Skeletal muscle satellite cell (primary cell): ENCODE data around the gene TMEM45A.

Source experiments
- H3K27me3 ChIP-seq: 2 replicates; pipeline ENCODE4 v1.7.0; 2013; ENCODE audit warnings: low read length; ENCODE audit not compliant: control insufficient read depth, insufficient read depth
- H3K36me3 ChIP-seq: 2 replicates; pipeline ENCODE4 v1.7.0; 2013; ENCODE audit warnings: mild to moderate bottlenecking, control low read depth, low read length; ENCODE audit not compliant: insufficient read depth
- H3K4me1 ChIP-seq: 2 replicates; pipeline ENCODE4 v1.7.0; 2013; ENCODE audit warnings: low read length; ENCODE audit not compliant: control insufficient read depth, insufficient read depth
- H3K4me2 ChIP-seq: 2 replicates; pipeline ENCODE4 v1.7.0; 2013; ENCODE audit warnings: mild to moderate bottlenecking, low read length
- H3K4me3 ChIP-seq: 2 replicates; pipeline ENCODE4 v1.7.0; 2013; ENCODE audit warnings: low read length
- H3K9ac ChIP-seq: 2 replicates; pipeline ENCODE4 v1.7.0; 2013; ENCODE audit warnings: mild to moderate bottlenecking, low read depth, low read length, moderate library complexity
- H3K9me3 ChIP-seq: replicated peaks from 2 replicates; pipeline ENCODE4 v1.7.0; 2013; ENCODE audit warnings: mild to moderate bottlenecking, control low read depth, low read length

The TMEM45A gene

DNA sequence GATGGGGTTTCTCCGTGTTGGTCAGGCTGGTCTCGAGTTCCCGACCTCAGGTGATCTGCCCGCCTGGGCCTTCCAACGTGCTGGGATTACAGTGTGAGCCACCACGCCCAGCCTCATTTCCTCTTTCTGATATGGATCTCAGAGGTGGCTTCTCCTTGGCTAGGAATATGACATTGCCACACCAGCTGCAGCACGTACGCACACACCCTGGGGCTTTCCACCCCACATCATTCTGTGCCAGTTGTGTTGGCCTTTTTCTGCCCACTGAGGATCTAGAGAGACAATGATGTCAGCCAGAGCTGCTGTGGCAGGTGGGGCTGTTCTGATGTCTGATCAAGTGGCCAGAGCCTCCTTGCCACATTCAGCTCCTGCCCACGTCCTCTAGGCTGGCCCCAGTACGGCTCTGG is 29.0 kb downstream of the TMEM45A start:
- no peaks in the 10 kb centered on the region for H3K4me1 ChIP-seq
- no peak overlapping the region for H3K4me2 ChIP-seq
- H3K36me3 ChIP-seq = no peaks in the 10 kb centered on the region
- H3K9me3 ChIP-seq = no peaks in the 10 kb centered on the region
- no peaks in the 10 kb centered on the region for H3K27me3 ChIP-seq
- H3K4me3 ChIP-seq = no peak overlapping the region
- no peak overlapping the region for H3K9ac ChIP-seq

GRCh38 chr3:100522125-100522524 is 29.7 kb downstream of the TMEM45A start:
- no peak overlapping the region for H3K9ac ChIP-seq
- H3K4me1 ChIP-seq = no peaks in the 10 kb centered on the region
- H3K27me3 ChIP-seq = no peaks in the 10 kb centered on the region
- no peak overlapping the region for H3K4me3 ChIP-seq
- no peaks in the 10 kb centered on the region for H3K9me3 ChIP-seq
- no peak overlapping the region for H3K4me2 ChIP-seq
- no peaks in the 10 kb centered on the region for H3K36me3 ChIP-seq

DNA sequence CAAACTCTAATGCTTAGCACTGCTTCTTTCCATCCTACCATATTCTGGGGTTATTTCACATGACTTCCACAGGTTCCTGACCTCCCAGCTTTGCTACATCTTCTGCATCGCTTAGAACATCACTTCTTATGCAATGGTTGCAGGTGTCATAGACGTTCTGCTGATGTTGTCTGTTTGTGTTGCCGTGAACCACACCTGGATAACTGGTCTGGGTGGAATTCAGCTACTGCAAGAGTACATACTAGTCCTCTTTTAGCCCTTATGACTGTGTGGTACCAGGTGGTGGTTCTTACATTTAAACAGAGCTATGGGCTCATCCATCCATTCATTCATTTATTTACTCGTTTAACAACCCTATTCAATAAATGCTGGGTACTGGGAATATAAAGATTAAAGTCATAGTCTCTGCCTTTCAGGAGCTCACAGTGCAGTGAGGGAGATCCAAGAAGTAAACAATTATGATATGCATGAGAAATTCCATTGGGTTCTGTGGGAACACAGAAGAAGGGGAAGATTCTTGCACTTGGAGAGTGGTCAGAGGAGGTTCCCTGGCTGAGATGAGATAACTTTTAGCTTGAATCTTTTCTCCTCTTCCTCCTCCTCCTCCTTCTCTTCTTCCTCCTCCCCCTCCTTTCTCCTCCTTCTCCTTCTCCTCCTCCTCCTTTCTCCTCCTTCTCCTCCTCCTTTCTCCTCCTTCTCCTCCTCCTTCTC is 30.8 kb downstream of the TMEM45A start:
- no peak overlapping the region for H3K4me2 ChIP-seq
- no peak overlapping the region for H3K4me3 ChIP-seq
- H3K27me3 ChIP-seq = no peaks in the 10 kb centered on the region
- H3K36me3 ChIP-seq = no peaks in the 10 kb centered on the region
- H3K9ac ChIP-seq = no peak overlapping the region
- H3K4me1 ChIP-seq = no peaks in the 10 kb centered on the region
- no peaks in the 10 kb centered on the region for H3K9me3 ChIP-seq

- Histone ChIP-seq H3K9me3 (no peaks in the 10 kb centered on the region), H3K4me1 (no peaks in the 10 kb centered on the region), H3K9ac (no peak overlapping the region), H3K27me3 (no peaks in the 10 kb centered on the region), H3K36me3 (no peaks in the 10 kb centered on the region), H3K4me3 (no peak overlapping the region), H3K4me2 (no peak overlapping the region)
Observed at GRCh38 chr3:100525753-100526612, 33.6 kb downstream of the TMEM45A start.

DNA sequence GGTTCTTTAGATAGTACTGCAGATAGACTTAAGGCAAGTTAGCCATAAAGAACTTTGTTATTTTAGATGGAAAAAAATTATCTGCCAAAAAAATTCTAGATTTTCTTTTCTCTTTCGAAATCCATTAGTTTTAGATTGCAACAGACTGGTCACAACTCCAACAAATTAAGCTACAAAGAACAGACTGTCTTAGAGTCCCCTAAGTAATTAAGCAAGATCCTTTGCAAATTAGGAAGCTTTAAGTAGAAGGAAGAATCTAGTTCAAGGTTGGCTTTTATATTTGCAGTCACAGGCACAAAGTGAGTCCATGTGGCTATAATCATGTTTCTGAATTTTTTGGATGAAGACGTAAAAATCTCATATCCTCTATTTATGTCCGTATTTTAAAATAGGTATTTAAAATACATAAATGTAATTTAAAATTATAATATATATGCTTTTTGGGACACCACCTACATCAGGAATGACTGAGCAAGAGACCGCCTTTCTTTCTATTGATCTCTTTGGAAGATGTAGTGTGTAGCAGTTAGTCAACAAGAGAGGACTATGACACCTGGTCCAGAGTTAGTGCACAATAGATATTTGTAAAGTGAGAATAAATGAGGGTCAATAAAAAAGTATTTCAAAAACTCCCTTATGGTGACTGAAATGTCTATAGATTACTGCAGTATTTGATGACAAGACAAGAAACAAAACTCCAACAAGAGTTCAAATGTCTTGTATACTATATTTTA is 34.4 kb downstream of the TMEM45A start:
- no peaks in the 10 kb centered on the region for H3K27me3 ChIP-seq
- no peak overlapping the region for H3K9ac ChIP-seq
- no peaks in the 10 kb centered on the region for H3K36me3 ChIP-seq
- no peak overlapping the region for H3K4me3 ChIP-seq
- H3K9me3 ChIP-seq = no peaks in the 10 kb centered on the region
- no peak overlapping the region for H3K4me2 ChIP-seq
- no peaks in the 10 kb centered on the region for H3K4me1 ChIP-seq

- Histone ChIP-seq H3K36me3 (no peaks in the 10 kb centered on the region), H3K27me3 (no peaks in the 10 kb centered on the region), H3K4me1 (no peaks in the 10 kb centered on the region), H3K9me3 (no peaks in the 10 kb centered on the region), H3K4me2 (no peak overlapping the region), H3K9ac (no peak overlapping the region), H3K4me3 (no peak overlapping the region)
Observed at GRCh38 chr3:100527347-100527735, 34.9 kb downstream of the TMEM45A start.

DNA sequence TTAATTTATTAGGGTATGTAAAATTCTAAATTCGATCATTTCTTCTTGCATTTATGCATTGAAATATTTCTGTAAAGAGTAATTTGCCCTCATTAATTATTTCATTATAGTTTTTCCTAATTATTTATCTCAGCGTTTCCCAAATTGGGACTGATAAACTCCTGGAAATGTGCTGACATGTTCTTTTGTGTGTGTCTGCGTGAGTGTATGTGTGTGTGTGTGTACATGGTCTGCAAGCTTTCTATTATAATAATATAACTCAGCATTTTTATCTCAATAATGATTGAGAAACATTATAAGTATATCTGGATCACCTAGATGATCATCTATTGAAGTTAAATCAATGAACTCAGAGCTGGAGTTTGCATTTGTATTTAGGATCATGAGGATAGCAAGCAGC is 38.7 kb downstream of the TMEM45A start:
- no peaks in the 10 kb centered on the region for H3K27me3 ChIP-seq

DNA sequence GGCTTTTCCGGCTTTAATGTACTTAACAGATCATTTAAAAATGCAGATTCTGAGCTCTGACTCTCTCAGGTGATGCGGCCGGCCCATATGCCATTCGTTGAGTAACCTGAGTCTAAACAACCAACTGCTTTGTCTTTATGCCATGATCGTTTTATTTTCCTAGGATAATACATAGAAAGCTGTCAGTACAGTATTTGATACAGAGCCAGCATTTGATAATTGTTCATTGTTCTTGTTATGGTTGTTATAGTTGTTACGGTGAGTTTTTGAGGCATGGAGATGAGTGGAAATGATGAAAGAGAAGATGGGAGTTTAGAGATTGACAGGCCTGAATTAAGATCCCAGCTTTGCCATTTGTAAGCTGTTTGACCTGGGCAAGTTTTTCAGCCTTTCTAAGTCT is 40.0 kb downstream of the TMEM45A start:
- H3K9me3 ChIP-seq = no peaks in the 10 kb centered on the region
- peaks cover 3% of the 10 kb centered on the region for H3K4me1 ChIP-seq
- H3K4me3 ChIP-seq = no peak overlapping the region
- H3K27me3 ChIP-seq = no peaks in the 10 kb centered on the region
- H3K36me3 ChIP-seq = no peaks in the 10 kb centered on the region
- no peak overlapping the region for H3K4me2 ChIP-seq
- no peak overlapping the region for H3K9ac ChIP-seq

More for the DNA sequence above, 38.7 kb downstream of the TMEM45A start:
- Histone ChIP-seq H3K4me3 (no peak overlapping the region), H3K4me1 (peaks cover 3% of the 10 kb centered on the region), H3K9me3 (no peaks in the 10 kb centered on the region), H3K36me3 (no peaks in the 10 kb centered on the region), H3K9ac (no peak overlapping the region), H3K4me2 (no peak overlapping the region)

DNA sequence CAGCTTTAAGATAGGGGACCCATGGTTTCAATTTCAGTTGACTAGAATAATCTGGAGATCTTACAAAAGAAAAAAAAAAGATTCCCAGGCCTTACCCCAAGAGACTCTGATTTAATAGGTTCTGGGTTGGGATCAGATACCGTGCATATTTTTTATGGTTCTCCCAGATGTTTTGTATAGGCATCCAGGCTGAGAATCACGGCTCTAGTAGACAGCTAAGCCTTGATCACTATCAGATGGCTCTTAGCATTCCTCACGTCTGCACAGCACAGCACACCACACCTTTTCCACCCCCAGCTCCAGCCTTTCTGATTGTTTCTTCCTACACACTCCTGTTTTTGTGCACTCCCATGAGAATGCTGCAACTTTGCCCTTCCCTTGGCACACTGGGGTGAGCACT is 40.8 kb downstream of the TMEM45A start:
- Histone ChIP-seq H3K9ac (no peak overlapping the region), H3K4me1 (peaks cover 3% of the 10 kb centered on the region), H3K4me3 (no peak overlapping the region), H3K27me3 (no peaks in the 10 kb centered on the region), H3K4me2 (no peak overlapping the region), H3K9me3 (no peaks in the 10 kb centered on the region), H3K36me3 (no peaks in the 10 kb centered on the region)

DNA sequence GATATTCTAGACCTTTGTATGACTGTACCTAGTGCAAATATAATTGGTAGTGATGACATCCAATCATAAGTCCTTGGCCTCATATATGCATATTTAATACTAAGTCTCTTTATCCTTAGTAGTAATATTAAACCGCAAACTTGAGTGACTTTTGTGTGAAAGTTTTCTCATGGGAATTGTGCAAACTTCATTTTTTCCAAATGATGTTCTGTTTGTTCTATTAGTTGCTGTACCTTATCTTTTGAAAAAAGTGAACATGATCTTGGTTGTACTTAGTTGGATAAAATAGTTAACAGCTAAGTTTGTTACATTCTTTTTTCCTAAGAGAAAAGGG is 43.2 kb downstream of the TMEM45A start:
- no peaks in the 10 kb centered on the region for H3K36me3 ChIP-seq
- H3K4me3 ChIP-seq = no peak overlapping the region
- H3K4me1 ChIP-seq = peaks cover 3% of the 10 kb centered on the region
- H3K9ac ChIP-seq = no peak overlapping the region
- H3K9me3 ChIP-seq = no peaks in the 10 kb centered on the region
- H3K4me2 ChIP-seq = no peak overlapping the region
- H3K27me3 ChIP-seq = no peaks in the 10 kb centered on the region

DNA sequence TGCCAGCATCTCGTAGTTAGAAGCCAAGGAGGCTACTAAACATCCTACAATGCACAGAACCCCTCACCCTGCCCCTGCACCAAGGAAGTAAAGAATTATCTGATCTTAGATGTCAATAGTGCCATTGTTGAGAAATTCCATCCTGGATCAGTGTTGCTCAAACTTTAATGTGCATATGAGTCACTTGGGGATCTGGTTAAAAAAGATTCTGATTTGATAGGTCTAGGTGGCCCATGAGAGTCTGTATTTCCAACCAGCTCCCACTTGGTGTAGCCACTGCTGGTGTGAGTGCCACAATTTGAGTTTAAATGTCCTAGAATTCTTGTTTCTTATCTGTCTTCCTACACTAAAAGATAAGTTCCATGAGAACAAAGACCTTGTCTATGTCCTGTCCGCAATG is 43.7 kb downstream of the TMEM45A start:
- Histone ChIP-seq H3K4me1 (peaks cover 3% of the 10 kb centered on the region), H3K9ac (no peak overlapping the region), H3K9me3 (no peaks in the 10 kb centered on the region), H3K4me3 (no peak overlapping the region), H3K27me3 (no peaks in the 10 kb centered on the region), H3K4me2 (no peak overlapping the region), H3K36me3 (no peaks in the 10 kb centered on the region)
